C1 segment of cervical spinal cord (tissue), 14 donors: Measurements from ENCODE around the gene ECE2.

ENCODE experiments used
- DNase-seq, 14 donors: peaks; one replicate each; lab custom pipeline; 2025; lab: John Stamatoyannopoulos, UW

The ECE2 gene

DNA sequence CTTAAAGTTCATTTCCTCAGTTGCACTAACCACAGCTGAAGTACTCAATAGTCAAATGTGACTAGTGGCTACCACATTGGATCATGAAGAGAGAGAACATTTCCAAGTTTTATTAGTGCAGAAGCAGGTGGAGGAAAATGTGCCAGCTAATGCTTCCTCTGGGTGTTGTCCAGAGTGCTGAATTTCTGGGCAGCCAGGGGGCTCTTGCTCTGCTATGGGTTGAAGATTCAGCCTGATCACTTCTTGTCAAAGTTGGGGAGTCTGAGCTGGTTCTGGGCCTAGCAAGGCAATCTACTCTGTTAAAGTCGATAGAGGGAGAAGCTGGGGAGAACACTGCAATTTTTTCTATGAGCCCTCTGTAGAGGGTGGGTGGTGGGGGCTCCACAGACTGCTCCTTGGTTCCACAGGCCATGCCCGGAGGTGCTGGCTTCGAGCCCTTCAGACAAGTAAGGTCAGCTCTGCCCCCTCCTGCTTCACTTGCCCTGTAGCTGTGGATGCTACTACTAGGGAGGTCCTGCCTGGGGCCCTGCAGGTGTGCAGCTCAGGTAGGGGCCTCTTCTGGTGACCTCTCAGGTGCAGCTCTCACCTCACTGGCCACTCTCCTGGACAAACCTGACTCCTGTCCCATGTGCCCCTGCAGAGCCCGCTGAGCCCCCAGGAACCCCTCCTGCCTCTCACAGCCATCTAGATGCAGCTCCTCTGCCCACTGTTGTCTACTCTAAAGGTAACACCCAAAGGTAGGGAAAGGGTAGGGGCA lies 35.3 kb upstream of the ECE2 start:
- no peak for DNase-seq

GRCh38 chr3:184241141-184241446 lies 34.7 kb upstream of the ECE2 start:
- DNase-seq, result no peak

GRCh38 chr3:184241447-184242296 lies 34.1 kb upstream of the ECE2 start:
- no peak for DNase-seq

DNA sequence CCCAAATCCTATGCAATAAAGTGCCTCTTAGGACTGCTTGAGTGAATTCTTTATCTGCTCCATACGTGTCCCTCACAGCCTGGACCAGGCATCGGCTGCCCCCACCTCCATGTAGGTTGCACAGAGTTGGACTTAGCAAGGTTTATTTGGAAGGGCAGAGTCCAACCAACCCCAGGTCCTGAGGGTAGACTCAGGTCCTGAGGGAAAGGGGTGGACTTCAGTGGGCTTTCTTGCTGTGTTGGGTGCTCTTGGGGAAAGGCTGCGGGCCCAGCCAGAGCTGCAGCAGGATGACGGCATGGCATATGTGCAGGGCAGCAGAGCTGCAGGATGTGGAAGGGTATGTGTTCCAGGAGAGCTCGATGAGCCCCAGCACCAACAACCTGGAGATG lies 33.5 kb upstream of the ECE2 start:
- DNase-seq, result no peak

DNA sequence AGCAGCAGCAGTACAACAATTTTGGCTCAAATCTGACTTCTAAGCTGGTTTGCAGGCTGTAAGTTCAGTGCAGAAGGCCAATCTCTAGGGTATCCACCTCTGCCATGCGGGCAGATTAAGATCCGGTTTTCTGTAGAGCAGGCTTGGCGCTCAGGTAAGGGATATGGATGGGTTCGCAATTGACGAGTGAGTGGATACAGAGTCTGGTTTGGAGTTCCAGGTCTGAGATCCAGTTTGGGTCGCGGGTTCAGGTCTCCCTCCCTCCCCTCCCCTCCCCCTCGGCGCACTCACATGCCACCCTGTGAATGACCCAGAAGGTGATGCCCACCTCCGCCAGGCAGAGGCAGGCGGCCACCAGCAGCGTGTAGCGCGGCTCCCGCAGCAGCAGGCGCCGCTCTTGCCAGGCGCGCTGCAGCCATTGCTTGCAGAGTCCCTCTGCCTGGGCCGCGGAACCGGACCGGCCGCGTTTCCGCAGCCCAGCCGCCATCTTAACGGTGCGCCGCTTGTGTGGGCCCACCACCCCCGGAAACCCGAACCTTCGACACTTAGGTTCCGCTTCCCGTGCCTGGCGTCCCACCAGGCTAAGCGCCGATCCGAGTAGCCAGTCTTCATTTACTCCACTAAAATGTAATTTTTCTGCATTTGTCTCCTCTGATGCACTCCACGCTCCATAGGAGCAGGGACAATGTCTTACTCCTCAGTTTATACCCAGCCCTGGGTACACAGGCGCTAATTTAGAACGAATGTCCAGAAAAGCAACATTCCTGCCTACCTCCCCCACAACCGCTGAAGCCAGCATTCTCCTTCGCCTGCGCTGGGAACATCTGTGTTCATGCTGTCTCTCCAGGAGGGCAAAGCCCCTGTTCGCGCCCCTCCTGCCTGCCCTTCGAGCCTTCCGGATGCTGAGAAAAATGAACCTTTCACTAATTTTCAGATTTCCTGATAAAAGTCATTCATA lies 27.1 kb upstream of the ECE2 start, which contains the start of gene ALG3:
TSS of gene ALG3 (minus strand) at position 509 of the 958 bp plus-strand sequence. CDS start at position 487, 22 bp downstream.
- DNase-seq, result peak in 13 of 14 donors; percentile 10 to 85 (median 69)

GRCh38 chr3:184249412-184250166 lies 26.2 kb upstream of the ECE2 start, which contains the start of gene EEF1AKMT4:
EEF1AKMT4 (plus strand) TSS chr3:184249672; CDS start chr3:184249695, 23 bp downstream.
- peak; percentile 28 to 92 (median 85) for DNase-seq

DNA sequence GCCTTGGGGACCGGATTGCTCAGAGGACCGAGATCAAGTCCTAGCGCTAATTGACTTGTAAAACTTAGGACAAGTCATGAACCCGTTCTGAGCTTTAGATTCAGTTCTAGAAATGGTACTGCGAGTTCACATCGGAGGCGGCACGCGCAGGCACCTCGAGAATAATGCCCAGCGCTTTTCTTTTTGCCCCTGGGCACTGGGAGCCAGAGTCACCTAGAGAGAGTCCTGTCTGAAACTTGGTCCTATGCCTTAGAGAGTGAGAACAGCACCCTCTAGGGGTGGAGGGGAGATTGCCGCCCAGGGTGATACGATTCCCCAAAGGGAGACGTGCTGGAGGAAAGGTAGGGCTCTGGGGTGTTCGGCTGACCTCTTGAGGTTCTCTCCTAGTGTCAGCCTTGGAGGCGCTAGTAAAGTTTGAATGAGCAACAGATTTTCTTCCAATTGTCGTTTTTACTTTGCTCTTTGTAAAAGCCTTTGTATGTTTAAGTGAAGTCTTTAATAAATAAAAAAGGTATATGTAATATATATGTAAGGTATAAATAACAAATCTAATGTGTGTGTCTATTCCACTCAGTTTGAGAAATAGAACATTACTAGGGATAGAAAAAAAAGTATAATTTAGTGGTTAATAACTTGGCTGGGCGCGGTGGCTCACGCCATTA lies 25.5 kb upstream of the ECE2 start:
- DNase-seq, result peak in 12 of 14 donors; percentile 35 to 70 (median 54)

- no peak for DNase-seq
Measured at GRCh38 chr3:184255291-184256039, 20.4 kb upstream of the ECE2 start.

- no peak for DNase-seq
Measured at GRCh38 chr3:184257083-184257915, 18.5 kb upstream of the ECE2 start.

DNA sequence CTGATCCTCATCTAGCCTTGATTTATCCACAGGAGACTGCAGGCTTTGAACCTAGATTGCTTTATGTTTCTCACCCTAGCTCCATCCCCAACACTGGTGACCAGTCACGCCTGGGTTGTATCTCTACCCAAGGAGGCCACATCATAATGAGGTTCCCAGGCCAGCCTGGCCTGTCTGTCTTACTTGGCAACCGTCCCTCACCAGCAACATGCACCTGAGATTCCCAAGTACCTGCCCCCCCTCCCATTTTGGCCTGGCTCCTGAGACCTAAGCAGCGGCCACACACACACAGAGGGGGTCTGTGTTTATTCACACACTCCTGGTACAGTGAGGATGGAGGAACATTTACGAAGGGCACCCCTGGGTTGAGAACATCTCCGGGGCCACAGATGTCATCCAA lies 16.9 kb upstream of the ECE2 start:
- no peak for DNase-seq

DNA sequence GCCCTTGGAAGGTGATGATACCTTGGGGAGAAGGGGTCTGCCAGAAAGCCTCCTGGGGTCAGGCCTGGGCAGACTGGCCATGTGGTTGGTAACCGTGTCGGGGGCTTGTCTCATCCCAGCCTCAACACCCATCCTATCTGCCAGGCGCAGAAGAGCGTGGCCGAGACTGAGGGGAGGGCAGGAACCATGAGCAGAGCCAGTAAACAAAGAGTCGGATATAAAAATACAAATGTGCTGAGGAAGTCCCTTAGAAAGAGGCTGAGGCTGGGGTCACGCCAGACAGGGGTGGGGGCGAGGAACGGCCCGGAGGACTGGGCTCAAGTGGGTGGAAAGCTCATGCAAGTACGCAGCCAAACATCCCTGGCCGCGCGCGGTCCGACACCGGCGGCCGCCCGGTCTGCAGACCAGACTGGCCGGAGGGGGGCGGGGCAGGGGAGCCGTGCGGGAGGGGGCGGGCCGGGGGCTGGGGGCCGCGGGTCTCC lies 16.4 kb upstream of the ECE2 start:
- DNase-seq, result peak in 1 of 14 donors; percentile 15

- peak in 3 of 14 donors; percentile 19 to 45 (median 28) for DNase-seq
Measured at GRCh38 chr3:184259878-184260723, 15.7 kb upstream of the ECE2 start.

- peak in 1 of 14 donors; percentile 38 for DNase-seq
Measured at GRCh38 chr3:184260724-184261269, 15.0 kb upstream of the ECE2 start.

DNA sequence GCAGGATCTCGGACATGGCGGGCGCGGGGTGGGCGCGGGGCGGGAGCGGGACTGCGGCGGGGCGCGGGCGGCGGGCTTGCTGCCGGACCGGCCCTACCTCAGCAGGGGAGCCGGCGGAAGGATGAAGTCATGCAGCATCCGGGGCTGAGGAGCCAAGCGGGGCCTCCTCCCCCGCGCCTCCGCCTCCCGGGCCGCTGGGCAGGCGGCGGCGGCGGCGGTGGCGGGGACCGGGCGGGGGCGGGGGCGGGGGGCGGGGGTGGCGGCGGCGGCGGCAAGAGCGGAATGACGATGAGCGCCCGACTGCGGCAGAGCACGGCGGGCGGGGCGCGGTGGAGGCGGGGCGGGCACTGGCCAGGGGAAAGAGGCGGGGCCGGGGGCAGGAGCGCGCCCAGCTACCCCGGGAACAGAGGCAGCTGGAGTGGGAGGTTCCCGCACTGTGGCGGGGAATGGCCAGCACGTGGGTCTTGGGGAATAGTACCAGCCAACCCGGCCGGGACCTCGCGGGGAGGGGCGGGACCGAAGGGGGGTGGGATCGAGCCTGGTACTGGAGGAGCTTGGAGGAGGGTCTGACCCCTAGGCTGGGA lies 14.5 kb upstream of the ECE2 start, which contains the start of gene CAMK2N2:
TSS of gene CAMK2N2 (minus strand) at position 284 of the 584 bp plus-strand sequence. CDS start at position 16, 268 bp downstream.
- DNase-seq, result peak in 9 of 14 donors; percentile 12 to 73 (median 51)

DNA sequence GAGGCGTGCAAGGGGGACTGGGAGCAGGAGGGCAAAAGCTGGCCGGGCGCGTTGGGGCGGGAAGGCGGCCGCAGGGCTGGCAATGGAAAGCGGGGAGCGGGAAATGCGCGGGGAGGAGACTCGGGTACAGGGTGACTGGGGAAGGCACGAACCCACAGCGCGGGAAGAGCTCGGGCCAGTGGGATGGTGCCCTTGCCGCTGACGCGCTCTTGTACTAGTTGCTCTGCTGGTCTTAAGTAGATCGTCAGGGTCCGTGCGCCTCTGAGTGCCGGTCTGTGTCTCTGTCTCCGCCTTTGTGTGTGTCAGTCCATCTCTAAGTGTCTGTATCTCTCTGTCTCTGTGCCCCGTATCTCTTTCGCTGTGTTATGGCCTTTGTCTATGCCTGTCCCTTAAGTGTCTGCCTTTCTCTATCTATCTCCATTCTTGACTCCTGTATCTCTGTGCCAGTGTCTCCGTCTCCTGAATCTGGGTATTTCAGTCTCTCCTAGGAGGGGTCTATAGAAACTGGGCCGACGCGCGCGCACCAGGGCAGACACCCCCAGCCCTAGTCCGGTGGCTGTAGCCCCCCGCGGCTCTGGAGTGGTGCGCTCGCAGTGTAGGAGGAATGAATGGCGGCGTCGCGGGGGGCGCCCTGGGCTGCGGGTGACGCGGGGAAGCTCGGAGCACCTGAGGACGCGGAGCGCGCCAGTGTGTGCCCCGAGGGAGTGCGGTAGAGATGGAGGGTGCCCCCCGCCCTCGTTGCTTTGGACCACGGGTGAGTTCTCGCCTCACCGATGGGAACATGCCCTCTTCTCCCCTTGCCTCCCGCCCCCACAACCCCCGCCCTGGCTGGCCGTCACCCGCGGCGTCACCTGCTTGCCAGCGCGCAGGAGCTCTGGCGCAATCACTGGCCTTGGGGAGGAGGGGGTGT lies 13.7 kb upstream of the ECE2 start:
- DNase-seq, result peak in 1 of 14 donors; percentile 43
